GM19240 (cell line): ENCODE data around the gene MYO16.
"Not testable (repeated sequence)": the region's sequence is repeated elsewhere in the genome, so short reads cannot be mapped to it uniquely, and the experiment has no call there.

Experiments
- DNase-seq: peaks from one replicate; pipeline ENCODE4 v3.0.0; 2011; ENCODE audit warnings: low spot score; ENCODE audit not compliant: insufficient read length

MYO16 gene

DNA sequence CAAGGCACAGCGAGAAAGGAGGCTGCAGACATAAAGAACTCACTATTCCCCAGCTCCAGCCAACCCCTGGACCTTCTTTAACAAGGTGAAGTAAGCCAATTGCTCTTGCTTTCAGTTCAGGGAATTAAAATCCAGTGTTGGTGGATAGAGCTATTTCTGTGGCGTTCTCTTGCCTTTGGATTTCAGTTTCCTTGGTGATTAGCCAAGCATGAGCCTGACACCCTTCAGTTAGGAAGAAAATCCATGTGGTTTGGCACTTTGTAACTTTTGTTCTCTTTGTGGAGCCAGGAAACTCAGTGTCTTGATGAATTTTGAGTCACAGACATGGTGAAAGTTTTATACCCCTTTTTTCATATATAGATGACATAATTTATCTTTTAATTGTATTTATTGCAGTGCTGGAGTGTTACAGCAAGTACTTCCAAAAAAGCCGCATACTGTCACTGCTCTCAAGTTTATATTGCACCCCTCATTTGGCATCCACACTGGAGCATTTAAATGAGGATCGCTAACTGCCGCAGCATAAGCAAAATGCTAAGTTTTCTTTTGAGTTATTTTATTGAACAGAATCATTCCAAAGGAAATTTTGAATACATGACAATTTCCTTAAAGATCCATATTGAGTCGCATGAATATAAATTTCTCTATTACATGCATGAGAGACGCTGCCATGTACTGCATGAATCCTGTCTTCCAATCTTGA lies 406.8 kb downstream of the MYO16 start:
- DNase-seq: no peak

DNA sequence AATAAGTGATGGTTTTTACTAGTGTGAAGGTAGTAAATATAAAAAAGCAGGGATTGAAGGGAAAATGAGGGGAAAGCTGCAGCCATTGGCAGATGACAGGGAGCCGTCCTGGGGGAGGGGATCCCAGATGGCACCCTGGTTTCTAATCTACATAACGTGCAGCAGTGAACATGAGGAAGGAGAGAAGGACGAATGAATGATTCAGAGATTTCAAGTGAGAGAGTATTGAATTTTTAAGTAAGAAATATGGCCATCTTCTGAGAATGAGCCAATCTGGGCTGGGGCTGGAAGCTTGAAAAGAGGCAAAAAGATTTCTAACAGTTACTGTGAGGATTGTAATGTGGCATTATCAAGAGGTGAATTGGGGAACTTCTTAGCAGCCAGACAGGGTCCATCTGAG lies 414.2 kb downstream of the MYO16 start:
- DNase-seq: no peak

DNA sequence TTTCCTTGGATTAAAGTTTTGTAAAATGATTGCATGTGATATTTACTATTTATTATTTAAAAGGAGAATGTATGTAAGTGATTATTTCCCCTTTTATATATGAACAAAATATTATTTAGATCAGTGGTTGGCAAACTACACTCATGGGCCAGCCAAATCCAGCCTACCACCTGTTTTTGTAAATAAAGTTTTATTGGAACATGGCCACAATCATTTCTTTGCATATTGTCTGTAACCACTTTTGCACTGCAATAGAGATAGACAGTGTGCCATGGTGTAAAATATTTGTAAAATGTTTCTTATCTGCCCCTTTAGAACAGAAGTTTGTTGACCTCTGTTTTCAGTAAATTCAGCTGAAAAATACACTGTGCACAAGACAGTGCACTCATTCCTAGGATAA lies 426.4 kb downstream of the MYO16 start:
- no peak for DNase-seq

DNA sequence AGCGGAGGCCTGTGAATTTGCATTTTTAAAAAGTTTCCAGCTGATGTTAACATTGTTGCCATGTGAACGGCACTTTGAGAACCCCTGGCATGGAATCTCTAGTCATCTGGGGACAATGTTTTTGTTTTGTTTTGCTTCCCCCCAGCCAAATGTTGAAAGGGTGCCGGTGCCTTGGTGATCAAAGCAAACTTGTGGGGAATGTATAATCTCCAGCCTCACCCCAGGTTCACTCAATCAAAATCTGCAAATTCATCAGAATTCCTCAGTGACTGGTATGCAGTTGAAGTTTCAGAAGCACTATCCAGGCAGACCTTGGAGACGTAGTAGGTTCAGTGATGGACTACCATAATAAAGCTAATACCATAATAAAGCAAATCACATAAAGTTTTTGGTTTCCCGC lies 428.7 kb downstream of the MYO16 start:
- DNase-seq: no peak

DNA sequence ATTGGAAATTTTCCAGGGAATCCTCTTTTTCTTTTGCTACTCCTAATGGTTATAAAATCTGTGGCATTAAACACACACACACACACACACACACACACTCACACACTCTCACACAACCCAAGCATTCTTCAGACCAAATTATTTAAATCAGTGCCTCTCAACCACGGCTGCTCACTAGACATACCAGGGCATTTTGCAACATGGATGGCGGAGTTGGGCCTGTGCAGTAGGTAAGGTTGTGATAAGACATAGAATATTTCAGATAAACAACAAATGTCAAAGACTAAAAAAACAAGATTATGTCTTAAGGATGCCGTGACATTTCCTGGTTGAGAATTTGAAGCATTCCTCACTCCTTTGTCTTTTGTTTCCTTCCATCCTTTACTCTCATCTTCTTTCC lies 443.1 kb downstream of the MYO16 start:
- DNase-seq: no peak

DNA sequence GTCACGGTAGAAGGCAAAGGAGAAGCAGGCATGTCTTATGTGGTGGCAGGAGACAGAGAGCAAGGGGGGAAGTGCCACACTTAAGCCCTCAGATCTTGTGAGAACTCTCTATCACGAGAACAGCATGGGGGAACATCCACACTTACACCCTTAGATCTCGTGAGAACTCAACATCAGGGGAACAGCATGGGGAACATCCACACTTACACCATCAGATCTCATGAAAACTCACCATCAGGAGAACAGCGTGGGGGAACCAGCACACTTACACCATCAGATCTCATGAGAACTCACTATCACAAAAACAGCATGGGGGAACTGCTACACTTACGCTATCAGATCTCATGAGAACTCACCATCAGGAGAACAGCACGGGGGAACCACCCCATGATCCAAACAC lies 445.0 kb downstream of the MYO16 start:
- DNase-seq: no peak

DNA sequence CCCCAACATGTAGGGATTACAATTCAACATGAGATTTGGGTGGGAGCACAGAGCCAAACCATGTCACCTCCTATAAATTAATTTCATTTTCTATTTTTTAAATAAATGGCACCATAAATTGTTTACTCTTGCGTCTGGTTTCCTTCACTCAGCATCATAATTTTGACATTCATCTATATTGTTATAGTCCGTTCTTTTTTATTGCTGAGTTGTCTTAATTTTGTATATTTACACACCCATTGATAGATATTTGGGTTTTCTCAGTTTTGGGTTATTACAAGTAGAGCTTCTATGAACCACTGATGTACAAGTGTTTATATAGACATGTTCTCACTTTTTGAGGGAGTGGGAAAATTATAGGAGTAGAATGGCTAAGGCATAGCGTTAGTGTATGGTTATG lies 445.4 kb downstream of the MYO16 start:
- no peak for DNase-seq

DNA sequence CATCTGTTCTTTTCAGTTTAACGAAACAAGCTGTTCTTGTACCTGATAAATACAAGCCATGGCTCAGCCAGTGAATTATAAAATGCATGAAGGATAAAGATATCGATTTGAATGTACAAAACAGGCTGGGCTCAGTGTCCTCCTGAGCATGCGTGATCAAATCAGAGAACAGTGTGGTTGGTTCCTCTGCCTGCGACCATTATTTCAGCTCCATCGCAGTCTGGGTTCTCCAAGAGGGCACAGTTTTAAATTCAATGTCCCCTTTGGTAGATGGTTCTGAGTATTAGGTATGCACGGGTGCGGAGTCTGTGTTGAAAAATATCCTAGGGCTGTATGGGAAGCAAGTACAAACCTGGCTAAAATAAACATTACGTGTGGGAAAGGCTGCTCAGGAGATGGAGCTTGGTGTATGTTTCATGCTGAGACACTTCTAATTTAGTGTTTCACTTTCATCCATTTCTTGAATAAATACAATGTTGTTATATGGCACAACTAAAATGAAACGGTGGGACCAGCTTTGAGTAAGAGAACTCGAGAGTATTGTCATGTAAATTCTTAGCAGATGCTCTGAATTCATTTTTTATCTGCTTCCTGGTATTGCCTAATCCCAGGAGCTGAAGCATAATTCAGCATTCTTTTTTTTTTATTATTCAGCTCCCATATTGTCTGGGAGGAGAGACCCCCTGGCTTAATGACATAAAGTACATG lies 458.7 kb downstream of the MYO16 start:
- DNase-seq: no peak

DNA sequence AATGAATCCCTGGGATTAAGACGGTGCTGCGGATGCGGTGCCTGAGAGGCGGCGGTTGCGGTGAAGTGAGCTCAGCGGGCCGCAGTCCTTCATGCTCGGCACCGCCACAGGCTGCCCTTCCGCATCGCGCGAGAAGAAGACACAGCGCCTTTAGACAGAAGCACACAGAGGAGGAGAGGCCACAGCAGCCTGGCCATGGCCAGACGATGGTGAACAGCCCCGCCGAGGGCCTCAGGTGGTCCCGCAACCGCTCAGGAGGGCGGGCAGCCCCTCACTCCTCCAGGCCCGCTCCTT lies 459.2 kb downstream of the MYO16 start:
- no peak for DNase-seq

DNA sequence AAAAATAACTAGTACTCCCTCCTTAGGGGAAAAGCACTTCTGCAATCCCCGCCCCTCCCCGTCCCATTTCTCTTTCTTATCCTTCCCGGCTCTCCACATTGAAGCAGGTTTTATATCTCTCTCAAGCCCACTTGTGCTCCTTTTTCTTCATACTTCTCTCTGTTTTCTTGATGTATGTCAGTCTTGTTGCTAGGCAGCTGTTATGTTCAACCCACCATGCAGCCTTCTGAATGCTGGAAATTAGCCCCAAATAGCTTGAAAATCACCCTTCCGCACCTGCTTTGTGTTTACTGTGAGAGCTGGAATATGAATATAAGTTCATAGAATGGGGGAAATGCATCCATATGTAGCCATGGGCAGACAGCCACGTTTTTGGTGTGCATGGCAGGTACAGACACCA lies 461.4 kb downstream of the MYO16 start:
- no peak for DNase-seq

DNA sequence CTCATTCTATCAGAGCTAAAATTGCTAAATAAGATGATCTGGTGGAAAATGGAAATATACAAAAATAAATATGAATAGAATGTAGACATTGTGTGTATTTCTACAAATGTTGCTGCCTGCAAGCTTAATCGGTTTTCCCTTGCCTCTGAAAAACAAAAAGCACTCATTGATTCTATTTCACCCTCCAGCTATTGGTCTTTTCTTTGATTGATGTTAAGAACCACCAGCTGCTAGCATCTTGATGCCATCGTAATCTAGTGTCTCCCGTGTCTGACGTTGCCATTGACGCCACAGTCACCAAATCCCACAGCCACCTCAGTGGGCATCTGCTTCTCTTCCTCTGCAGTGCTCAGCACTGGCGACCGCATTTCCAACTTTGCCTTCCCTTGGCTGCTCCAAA lies 461.8 kb downstream of the MYO16 start:
- no peak for DNase-seq

DNA sequence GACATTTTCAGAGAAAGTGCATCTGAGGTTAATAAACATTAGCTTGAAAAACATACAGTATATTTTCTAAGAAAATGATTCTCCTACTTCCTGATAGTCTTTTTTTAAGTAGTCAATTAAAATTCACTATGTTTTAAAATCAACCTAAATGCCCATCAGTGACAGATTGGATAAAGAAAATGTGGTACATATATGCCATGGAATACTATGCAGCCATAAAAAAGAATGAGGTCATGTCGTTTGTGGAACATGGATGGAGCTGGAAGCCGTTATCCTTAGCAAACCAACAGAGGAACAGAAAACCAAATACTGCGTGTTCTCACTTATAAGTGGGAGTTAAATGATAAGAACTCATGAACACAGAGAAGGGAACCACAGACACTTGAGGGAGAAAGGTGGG lies 462.8 kb downstream of the MYO16 start:
- DNase-seq: not testable (repeated sequence)

DNA sequence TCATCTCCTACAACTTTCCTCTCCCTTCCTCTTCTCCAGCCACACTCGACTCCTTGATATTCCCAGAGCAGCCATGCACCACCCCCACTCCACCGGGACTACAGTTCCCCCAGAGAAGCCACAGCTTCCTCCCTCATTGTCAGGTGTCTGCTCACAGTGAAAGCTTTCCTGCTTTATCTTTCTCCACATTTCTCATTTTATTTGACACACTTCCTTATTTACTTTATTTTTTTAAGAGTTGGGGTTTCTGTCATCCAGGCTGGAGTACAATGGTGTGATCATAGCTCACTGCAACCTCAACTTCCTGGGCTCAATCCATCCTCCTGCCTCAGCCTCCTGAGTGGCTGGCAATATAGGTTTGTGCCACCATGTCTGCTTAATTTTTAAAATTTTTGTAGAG lies 464.6 kb downstream of the MYO16 start:
- no peak for DNase-seq

DNA sequence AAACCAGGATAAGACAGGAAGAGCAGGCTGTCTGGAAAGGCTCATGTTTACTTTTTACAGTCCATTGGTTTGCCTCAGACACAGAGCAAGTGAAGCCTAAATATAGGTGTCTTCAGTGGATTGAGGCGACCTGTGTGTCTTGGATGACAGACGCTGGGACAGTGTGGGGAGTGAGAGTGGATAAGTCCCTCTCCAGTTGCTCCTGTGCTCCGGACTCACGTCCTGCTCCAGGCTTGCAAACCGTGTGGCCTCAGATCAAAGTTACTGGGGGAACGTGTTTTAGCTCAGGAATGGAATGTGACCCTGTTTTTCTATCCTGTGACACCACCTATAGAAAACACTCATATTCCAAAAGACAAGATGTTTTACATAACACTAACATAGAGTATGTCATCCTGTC lies 465.7 kb downstream of the MYO16 start:
- DNase-seq: no peak

DNA sequence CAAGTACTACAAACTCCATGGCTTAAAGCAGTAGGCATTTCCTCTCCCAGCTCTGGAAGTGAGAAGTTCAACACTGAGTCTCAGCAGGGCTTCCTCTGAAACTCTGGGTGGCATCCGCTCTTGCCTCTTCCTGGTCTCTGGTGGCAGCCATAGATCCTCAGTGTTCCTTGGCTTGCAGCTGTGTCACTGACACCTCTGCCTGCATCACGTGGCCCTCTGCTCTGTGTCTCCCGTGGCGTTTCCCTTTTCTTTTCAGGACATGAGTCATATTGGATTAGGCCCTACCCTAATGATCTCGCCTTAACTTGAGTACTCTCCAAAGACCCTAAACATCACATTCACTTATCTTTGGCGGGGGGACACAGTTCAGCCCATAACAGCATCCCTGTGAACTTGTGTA lies 466.7 kb downstream of the MYO16 start:
- no peak for DNase-seq

DNA sequence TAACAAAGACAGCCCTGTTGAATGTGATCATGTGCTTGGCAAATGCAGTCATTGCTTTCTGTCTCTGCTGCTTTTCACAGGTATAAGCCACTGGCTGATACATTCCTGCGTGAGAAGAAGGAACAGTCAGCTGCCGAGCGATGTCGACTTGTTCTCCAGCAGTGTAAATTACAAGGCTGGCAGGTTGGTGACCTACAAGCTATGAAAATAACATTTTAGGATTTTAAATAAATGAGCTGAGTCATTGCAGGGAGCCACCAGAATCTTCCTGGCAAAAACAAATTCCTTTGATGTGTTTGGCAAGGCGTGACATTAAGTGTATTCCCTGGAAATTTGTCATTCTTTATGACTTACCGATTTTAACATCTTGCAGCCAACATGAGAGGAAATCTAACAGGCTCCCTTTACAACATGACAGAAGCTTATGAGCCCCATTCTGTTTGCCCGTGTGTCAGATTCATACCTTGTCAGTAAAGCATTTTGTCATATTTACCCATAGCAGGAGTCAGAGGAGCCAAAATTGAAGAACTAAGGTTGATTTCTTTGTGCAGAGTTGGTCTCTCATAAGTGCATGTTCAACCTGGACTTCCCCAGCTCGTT lies 471.4 kb downstream of the MYO16 start:
- DNase-seq: no peak

DNA sequence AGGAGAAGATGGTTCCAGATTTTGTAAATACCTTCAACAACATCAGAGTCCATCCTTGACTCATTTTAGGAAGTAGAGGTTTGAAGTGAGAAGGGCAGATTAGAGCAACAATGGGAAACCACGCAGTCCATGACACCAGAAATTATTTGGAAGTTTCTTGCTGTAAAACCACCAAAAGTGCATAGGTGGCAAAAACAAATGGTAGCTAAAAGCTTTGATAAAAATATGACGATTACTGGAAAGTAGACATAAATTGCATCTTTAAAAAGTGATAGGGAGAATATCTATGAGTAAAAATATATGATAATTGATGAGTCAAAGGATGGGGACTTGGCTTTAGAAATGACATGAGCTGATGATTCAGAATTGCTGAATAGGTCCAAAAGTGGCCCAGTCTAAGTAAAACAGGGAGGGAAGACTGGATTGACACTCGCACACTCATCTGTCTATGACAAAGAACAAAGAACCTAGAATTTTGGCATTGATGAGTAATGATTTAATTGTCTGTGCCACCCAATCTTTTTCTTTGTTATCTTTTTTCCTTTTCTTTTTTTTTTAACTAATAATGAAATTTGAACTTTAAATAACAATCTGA lies 472.2 kb downstream of the MYO16 start:
- DNase-seq: no peak

DNA sequence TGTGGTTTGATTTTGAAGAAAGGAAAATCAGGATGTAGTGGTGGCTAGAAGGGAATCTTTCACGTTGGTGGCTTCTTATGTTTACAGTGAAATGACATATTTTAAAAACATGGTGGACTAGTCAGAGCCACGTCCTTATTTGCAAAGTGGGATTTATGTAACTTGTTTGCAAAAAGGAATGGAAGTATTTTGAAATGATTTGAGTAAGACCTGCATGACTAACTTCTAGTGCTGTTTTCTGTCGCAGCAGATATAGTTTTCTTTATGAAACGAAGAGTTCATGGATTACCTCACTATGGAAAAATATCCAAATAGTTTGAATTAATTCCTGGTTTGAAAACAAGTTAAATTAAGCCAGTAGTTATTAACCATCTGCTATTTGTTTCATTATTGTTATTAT lies 476.5 kb downstream of the MYO16 start:
- no peak for DNase-seq

DNA sequence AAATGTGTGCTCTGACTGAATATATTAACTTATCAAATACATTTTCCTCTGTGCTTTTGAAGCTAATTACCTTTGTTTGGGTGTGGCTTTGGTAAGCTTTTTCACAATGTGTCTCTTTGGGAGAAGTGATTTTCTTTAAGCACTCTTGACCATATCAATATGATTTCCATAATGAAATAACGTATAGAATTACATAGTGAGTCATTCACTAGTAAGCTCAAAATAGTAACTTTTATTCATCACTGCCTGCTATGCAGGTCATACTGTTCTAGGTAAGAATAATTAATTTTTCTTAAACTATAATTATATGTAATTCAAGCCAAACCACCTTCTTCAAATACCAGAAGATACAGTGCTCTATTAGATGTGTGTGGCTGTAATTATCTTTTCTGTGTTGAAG lies 480.7 kb downstream of the MYO16 start:
- DNase-seq: no peak

DNA sequence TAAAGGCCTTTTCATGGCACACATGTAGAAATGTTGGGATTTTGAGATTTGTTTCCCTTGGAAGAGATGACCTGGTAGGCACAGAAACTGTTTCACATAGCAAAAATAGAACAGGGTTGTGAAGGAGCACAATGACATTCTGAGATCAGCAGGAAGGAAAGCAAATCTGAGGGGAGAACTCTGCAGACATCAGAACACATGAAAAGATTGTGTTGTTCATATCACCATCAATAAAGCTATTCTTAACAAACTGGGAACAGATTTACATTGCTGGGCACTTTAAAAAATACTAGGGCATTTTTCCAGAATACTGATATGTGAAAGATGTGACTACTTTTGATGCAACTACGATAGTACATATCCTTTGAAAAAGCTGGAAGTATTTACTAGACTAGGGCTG lies 481.7 kb downstream of the MYO16 start:
- DNase-seq: no peak

DNA sequence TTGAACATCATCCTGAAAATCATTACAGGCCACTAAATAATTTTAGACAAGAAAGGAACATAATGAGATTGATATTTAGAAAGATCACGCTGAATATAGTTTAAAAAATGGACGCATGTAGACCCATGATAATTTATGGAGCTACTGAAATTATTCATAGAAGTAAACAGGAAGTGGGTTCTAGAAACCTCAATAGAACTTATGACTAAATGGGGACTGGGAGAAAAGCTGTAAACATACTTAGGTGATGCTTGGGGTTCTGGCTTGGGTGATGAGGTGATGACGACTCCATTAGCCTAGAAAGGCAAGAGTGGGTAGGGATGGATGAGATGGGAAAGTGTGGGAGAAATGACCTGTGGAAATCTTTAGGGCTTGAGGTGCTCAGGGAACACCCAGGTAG lies 484.0 kb downstream of the MYO16 start:
- no peak for DNase-seq

DNA sequence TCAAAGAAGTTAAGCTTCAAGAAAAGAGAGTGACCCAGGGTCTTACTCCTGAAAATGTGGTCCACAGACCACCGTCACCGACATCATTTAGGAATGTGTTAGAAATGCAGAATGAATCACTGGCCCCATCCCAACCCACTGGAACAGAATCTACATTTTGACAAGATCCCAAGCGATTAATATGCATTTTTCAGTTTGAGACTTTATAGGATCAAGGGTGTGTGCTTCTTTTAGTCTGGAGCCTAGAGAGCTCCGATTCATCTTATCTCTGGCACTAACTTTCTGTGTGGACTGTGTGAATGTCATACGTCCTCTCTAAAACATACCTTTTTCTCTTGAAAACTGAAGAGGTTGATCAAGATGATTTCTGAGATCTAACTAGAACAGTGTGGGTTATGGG lies 484.8 kb downstream of the MYO16 start:
- DNase-seq: no peak

DNA sequence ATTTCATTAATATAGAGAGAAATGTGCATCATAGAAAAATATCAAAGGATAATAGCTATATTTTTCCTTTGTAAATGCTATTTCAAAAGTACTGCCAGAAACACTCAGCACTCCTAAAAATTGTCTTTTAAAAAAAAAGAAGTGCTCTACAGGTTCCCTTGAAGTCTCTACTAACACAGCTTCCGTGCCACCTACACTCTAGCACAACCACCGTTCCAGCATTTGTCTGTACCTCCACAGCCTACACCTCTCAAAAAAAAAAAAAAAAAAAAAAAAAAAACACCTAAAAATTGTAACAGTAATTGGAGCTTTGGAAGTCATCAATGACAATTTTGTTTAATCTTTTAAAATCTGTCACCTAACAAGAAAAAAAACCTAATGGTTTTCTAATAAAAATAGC lies 485.6 kb downstream of the MYO16 start:
- no peak for DNase-seq
